Prostate gland (tissue), 2 donors: ENCODE results near the gene MYO9B. TPM values are rescaled to one million over a fixed set of nuclear protein-coding genes. Genes with fewer than 3 reads are reported as not detected.

Experiments
- DNase-seq: peaks from one replicate; pipeline ENCODE4 v3.0.0-alpha.2; 2019; ENCODE audit warnings: low spot score
- H3K27ac ChIP-seq, 2 donors: fragments of 200-600 bp; sonication (generic); 2 replicates each; pipeline ENCODE4 v1.5.1; 2017 to 2019
- H3K27me3 ChIP-seq: fragments of 200-600 bp; sonication (generic); replicated peaks from 2 replicates; pipeline ENCODE4 v1.5.1; 2019; ENCODE audit not compliant: insufficient read depth
- H3K36me3 ChIP-seq, 2 donors: fragments of 200-600 bp; sonication (generic); 1 replicate in 1 of 2; 2 replicates in 1 of 2; pipeline versions ENCODE4 v1.5.1 to v1.8.1; 2017 to 2019
- H3K4me1 ChIP-seq: fragments of 200-600 bp; sonication (generic); replicated peaks from 2 replicates; pipeline ENCODE4 v1.5.1; 2019
- H3K4me3 ChIP-seq, 2 donors: fragments of 200-600 bp; sonication (generic); 2 replicates each; pipeline ENCODE4 v1.5.1; 2017 to 2019
- H3K9me3 ChIP-seq: fragments of 200-600 bp; sonication (generic); 2 replicates; pipeline ENCODE4 v1.5.1; 2017
- POLR2A ChIP-seq: fragments of 450-650 bp; IDR thresholded peaks from one replicate; pipeline ENCODE4 v1.6.1; 2016; ENCODE audit warnings: antibody characterized with exemption, mild to moderate bottlenecking
- POLR2AphosphoS5 ChIP-seq: sonication (generic); formaldehyde crosslinking; IDR thresholded peaks from one replicate; pipeline ENCODE4 v1.6.1; 2017; ENCODE audit warnings: antibody characterized with exemption
- WGBS: methylation state at CpG from one replicate; pipeline ENCODE4 v1.1.5; 2018; 5-methylcytosine and 5-hydroxymethylcytosine counted together
- intact Hi-C: fragments of 100-400 bp; cut with DNase I; formaldehyde crosslinking; loops from one replicate; pipeline ENCODE4 v1.14.2; 2022
- total RNA-seq, 2 donors: library from RNA; depleted of rRNA; stranded (reverse); fragments of >200 nt; gene quantifications; one replicate each; pipeline ENCODE4 v1.1.0, GENCODE V29; 2016
- TF ChIP-seq, protein P1 (sequence below), 4 experiments: fragments of 200-600 bp in 2 of 4; fragments of 450-650 bp in 2 of 4; sonication (generic) in 2 of 4; IDR thresholded peaks; 1 replicate in 3 of 4; 2 replicates in 1 of 4; pipeline ENCODE4 v1.5.1; 2016 to 2019; ENCODE audit warnings: antibody characterized with exemption in 4 of 4, mild to moderate bottlenecking in 2 of 4, moderate library complexity in 2 of 4

The MYO9B gene
- total RNA-seq, 2 donors from 2014 or later = 50.9 to 208 TPM

GRCh38 chr19:17172624-17173345 lies 97.2 kb downstream of the MYO9B start:
- Histone ChIP-seq H3K4me1 (no peaks in the 10 kb centered on the region), H3K36me3 (peaks cover 11 to 23% of the 10 kb centered on the region in 2 donors), H3K4me3 (no peak overlapping the region), H3K27me3 (no peaks in the 10 kb centered on the region), H3K9me3 (no peaks in the 10 kb centered on the region), H3K27ac (no peak overlapping the region)
- intact Hi-C loops = no loop called here
- no peak for DNase-seq
- TF ChIP-seq POLR2A = no peak
- TF ChIP-seq, protein P1, sequence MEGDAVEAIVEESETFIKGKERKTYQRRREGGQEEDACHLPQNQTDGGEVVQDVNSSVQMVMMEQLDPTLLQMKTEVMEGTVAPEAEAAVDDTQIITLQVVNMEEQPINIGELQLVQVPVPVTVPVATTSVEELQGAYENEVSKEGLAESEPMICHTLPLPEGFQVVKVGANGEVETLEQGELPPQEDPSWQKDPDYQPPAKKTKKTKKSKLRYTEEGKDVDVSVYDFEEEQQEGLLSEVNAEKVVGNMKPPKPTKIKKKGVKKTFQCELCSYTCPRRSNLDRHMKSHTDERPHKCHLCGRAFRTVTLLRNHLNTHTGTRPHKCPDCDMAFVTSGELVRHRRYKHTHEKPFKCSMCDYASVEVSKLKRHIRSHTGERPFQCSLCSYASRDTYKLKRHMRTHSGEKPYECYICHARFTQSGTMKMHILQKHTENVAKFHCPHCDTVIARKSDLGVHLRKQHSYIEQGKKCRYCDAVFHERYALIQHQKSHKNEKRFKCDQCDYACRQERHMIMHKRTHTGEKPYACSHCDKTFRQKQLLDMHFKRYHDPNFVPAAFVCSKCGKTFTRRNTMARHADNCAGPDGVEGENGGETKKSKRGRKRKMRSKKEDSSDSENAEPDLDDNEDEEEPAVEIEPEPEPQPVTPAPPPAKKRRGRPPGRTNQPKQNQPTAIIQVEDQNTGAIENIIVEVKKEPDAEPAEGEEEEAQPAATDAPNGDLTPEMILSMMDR (IDR thresholded peaks at IDR 0.05) = no peak
- TF ChIP-seq POLR2AphosphoS5 = no peak
- WGBS = 90% methylated on average over 33 of the region's 33 CpGs

- Histone ChIP-seq H3K27me3 (no peaks in the 10 kb centered on the region), H3K4me1 (no peaks in the 10 kb centered on the region), H3K9me3 (no peaks in the 10 kb centered on the region), H3K36me3 (peaks cover 0 to 4% of the 10 kb centered on the region in 2 donors), H3K4me3 (no peak overlapping the region), H3K27ac (no peak overlapping the region)
- intact Hi-C loops = no loop called here
- TF ChIP-seq POLR2A = no peak
- TF ChIP-seq, protein P1 (IDR thresholded peaks at IDR 0.05) = no peak
- TF ChIP-seq POLR2AphosphoS5 = no peak
- DNase-seq = no peak
- WGBS = 91% methylated on average over 10 of the region's 10 CpGs
Observed at GRCh38 chr19:17178291-17178690, 102.7 kb downstream of the MYO9B start.

- H3K36me3 ChIP-seq = peaks cover 0 to 4% of the 10 kb centered on the region in 2 donors
- H3K4me1 ChIP-seq = no peaks in the 10 kb centered on the region
- TF ChIP-seq POLR2A (no peak), POLR2AphosphoS5 (no peak)
- TF ChIP-seq, protein P1 (IDR thresholded peaks at IDR 0.05) = no peak
- no peak overlapping the region for H3K4me3 ChIP-seq
- H3K9me3 ChIP-seq = no peaks in the 10 kb centered on the region
- H3K27ac ChIP-seq = no peak overlapping the region
- intact Hi-C loops = no loop called here
- H3K27me3 ChIP-seq = no peaks in the 10 kb centered on the region
- DNase-seq = no peak
- WGBS = 66% methylated on average over 22 of the region's 22 CpGs
Observed at GRCh38 chr19:17180997-17181702, 105.6 kb downstream of the MYO9B start.

- H3K36me3 ChIP-seq = no peaks in the 10 kb centered on the region
- no peak overlapping the region for H3K27ac ChIP-seq
- H3K27me3 ChIP-seq = no peaks in the 10 kb centered on the region
- H3K4me1 ChIP-seq = no peaks in the 10 kb centered on the region
- TF ChIP-seq, protein P1 (IDR thresholded peaks at IDR 0.05) = no peak
- TF ChIP-seq POLR2AphosphoS5 (no peak), POLR2A (no peak)
- no peak overlapping the region for H3K4me3 ChIP-seq
- intact Hi-C loops = no loop called here
- DNase-seq = no peak
- no peaks in the 10 kb centered on the region for H3K9me3 ChIP-seq
- WGBS = 83% methylated on average over 14 of the region's 14 CpGs
Observed at GRCh38 chr19:17183271-17183761, 107.7 kb downstream of the MYO9B start.
